Measurements from ENCODE around the gene NTHL1. TPM values are rescaled to one million over a fixed set of nuclear protein-coding genes. Genes with fewer than 3 reads are reported as not detected.
A peak's percentile ranks its signal among the peaks of the same experiment; 100 is the strongest.

NTHL1 gene
- total RNA-seq, 1 experiment from 2014 or later: 33.9 TPM

DNA sequence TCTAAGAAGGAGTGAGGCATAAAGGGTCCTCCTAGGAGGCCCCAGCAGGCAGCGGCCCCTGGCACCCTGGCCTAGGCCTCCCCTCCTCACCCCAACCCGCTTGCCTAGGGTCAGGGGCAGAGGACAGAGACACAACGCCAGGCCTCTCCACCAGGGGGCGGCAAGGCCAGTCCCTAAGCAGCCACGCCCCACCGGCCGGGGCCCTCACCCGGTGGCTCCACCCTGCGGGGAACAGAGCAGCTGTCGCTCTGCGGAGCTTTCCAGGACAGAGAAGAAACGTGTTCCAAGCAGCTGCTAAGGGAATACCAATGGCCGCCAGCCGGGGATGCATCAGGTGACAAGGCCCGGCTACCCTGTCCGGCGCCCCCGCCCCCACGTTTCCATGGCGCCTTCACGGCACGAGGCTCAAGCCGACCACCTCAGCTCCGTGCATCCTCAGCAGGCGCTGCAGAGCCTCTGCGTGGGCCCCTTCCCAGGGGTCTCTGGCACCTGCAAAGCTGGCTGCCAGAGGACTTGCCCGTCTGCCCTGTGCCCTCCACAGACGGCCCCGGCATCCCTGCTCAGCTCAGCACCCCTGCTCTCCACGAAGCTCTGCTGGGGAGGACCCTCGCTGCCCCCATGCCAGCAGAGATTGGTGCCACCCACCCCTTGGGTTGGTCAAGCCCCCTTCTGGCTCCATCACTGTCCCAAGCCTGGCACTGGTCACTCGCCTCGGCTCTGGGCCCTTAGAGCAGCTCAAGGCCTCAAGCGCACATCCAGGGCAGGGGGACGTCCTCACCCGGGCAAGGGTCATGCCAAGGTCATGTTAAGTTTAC is 43.6 kb downstream of the NTHL1 start:
- Histone ChIP-seq H3K4me3 (no peak overlapping the region), H3K36me3 (peaks cover 90% of the 10 kb centered on the region), H3K9me3 (replicated peaks) (peaks cover under 1% of the 10 kb centered on the region; the same call in 1 of the 2 replicates), H3K27me3 (replicated peaks) (no peaks in the 10 kb centered on the region), H3K27ac (no peak overlapping the region), H3K4me1 (replicated peaks) (peaks cover 25% of the 10 kb centered on the region)
- peak; percentile 75 to 96 for DNase-seq (ENCODE audit: low read depth in 1 of 2, low spot score in 2 of 2)

GRCh38 chr16:2003231-2003826 is 44.3 kb downstream of the NTHL1 start:
- no peak overlapping the region for H3K27ac ChIP-seq
- peaks cover 22% of the 10 kb centered on the region for H3K4me1 ChIP-seq (replicated peaks)
- no peaks in the 10 kb centered on the region for H3K27me3 ChIP-seq (replicated peaks)
- H3K36me3 ChIP-seq: peaks cover 90% of the 10 kb centered on the region
- H3K4me3 ChIP-seq: no peak overlapping the region
- no peaks in the 10 kb centered on the region for H3K9me3 ChIP-seq (replicated peaks)
- DNase-seq (ENCODE audit: low read depth in 1 of 2, low spot score in 2 of 2): no peak

DNA sequence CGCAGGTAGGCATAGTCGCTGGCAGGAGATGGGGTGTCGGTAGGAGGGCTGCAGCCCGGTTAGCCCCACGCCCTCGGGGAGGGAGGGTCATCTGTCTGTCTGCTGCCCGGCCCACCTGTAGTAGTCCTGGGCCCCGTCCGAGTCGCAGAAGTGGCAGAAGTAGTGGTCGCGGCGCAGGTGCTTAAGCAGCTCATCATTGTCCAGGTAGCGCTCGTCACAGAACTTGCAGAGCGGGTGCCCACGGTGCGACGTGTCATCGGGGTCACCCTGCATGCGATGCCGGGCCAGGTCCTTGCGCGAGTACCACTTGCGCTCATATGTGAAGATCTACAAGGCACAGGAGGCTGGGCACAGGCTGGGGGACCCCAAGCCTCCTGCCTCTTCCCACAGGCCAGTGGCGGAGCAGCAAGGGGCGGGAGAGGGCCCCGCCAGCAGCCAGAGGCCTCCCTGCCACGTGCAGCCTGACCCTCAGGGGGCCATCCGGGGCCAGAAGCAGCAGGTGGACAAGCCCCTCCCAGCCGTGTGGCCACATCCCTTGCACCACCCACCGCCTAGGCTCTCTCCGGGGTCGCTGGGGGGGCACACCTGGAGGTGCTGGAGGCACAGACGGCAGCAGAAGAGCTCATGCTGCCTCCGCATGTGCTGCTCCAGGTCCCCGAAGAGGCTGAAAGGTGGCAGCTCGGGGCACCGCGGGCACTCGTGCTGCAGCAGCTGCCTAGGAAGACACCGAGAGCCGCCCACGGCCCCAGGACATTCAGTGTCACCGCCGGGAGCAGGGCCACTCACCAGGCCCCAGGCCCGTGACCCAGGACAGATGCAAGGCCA is 45.0 kb downstream of the NTHL1 start:
- no peaks in the 10 kb centered on the region for H3K27me3 ChIP-seq (replicated peaks)
- DNase-seq (ENCODE audit: low read depth in 1 of 2, low spot score in 2 of 2): no peak
- H3K4me1 ChIP-seq (replicated peaks): peaks cover 21% of the 10 kb centered on the region
- no peaks in the 10 kb centered on the region for H3K9me3 ChIP-seq (replicated peaks)
- no peak overlapping the region for H3K27ac ChIP-seq
- no peak overlapping the region for H3K4me3 ChIP-seq
- peaks cover 88% of the 10 kb centered on the region for H3K36me3 ChIP-seq

GRCh38 chr16:2001456-2002355 is 45.9 kb downstream of the NTHL1 start:
- Histone ChIP-seq H3K36me3 (peaks cover 88% of the 10 kb centered on the region), H3K9me3 (replicated peaks) (no peaks in the 10 kb centered on the region), H3K4me1 (replicated peaks) (peaks cover 25% of the 10 kb centered on the region), H3K4me3 (no peak overlapping the region), H3K27me3 (replicated peaks) (no peaks in the 10 kb centered on the region), H3K27ac (no peak overlapping the region)
- DNase-seq (ENCODE audit: low read depth in 1 of 2, low spot score in 2 of 2): no peak

DNA sequence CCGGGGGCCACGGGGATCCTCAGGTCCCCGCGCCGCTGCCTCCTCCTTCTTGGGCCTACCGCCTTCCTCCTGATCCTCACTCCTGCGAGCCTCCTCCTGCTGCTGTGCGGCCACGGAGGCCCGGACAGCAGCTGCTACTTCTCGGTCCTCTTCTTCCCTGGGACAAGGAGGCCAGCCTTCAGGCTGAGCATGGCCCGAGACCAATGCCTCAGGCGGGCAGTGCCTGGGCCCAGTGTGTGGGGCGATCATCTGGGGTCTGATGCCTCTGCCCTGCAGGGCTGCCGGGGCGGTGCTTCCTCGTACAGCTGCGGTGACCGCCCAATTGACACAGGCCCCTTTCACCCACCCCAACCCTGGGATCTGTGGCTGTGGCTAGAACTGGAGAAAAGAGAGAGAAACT is 46.6 kb downstream of the NTHL1 start:
- DNase-seq (ENCODE audit: low read depth in 1 of 2, low spot score in 2 of 2): no peak
- no peaks in the 10 kb centered on the region for H3K9me3 ChIP-seq (replicated peaks)
- H3K4me3 ChIP-seq: no peak overlapping the region
- H3K27me3 ChIP-seq (replicated peaks): no peaks in the 10 kb centered on the region
- peaks cover 30% of the 10 kb centered on the region for H3K4me1 ChIP-seq (replicated peaks)
- no peak overlapping the region for H3K27ac ChIP-seq
- H3K36me3 ChIP-seq: peaks cover 90% of the 10 kb centered on the region

GRCh38 chr16:1999866-2000514 is 47.6 kb downstream of the NTHL1 start:
- Histone ChIP-seq H3K36me3 (peaks cover 85% of the 10 kb centered on the region), H3K9me3 (replicated peaks) (no peaks in the 10 kb centered on the region), H3K4me1 (replicated peaks) (peaks cover 30% of the 10 kb centered on the region), H3K4me3 (no peak overlapping the region), H3K27me3 (replicated peaks) (no peaks in the 10 kb centered on the region), H3K27ac (no peak overlapping the region)
- no peak for DNase-seq (ENCODE audit: low read depth in 1 of 2, low spot score in 2 of 2)

DNA sequence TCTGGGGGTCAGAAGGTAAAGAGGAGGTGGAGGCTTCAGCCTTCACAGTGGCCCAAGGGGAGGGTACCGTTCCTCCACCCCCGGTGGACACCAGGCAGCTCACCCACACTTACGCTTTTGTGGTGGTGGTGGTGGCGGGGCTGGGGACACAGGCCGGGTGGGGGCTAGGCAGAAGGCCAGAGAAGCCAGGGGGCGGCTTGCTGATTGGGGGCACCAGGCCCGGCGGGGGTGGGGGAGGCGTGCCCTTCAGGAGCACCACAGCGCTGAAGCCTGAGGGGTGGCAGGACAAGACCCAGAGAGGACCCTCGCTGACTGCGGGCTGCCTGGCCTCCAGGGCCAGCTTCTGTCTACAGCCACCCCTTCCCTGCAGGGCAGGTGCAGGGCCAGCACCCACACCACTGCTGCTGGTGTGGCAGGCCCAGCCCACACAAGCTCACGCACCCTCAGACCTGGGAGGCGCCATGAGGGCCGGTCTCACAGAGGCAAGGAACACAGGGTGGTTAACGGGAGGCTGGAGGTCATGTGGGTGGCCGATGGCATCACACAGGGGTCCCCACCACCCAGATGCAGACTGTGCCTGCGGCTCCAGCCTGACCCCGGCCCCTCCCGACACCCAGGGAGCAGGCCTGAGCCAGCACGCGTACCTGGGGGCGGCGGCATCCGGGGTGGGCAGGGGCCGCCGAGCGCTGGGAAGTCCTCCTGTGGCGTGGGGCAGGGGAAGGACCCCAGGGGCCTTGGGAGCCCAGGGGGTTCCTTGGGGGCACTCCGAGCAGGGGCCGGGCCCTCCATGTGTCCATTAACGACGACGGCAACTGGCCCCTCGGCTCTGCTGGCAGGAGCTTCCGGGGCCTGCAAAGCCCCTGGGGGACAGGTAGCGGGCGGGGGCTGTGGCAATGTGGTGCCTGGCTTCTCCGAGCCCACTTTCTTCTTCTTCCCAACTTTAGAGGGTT is 48.5 kb downstream of the NTHL1 start:
- Histone ChIP-seq H3K36me3 (peaks cover 81% of the 10 kb centered on the region), H3K4me3 (no peak overlapping the region), H3K4me1 (replicated peaks) (peaks cover 27% of the 10 kb centered on the region), H3K9me3 (replicated peaks) (no peaks in the 10 kb centered on the region), H3K27me3 (replicated peaks) (no peaks in the 10 kb centered on the region), H3K27ac (no peak overlapping the region)
- DNase-seq (ENCODE audit: low read depth in 1 of 2, low spot score in 2 of 2): no peak

DNA sequence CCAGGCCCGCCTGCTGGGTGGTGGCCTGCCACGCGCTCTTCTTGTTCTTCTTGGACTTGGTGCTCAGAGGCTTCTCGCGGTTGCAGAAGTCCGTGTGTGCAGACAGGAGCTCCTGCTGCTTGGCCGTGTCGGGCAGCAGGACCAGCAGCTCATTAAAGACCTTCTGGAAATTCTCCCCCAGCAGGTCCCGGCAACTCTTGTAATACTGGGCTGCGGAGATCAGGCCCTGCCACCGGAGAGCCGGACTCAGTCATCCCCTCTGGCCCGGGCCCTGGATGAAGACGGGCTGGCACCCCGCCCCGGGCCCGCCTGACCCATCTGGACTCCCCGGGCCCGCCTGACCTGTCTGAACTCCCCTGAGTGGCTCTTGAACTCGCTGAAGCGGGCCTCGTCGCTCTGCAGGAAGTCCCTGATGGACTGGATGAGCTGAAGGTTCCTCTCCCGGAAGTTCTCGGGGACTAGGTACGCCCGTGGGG is 49.2 kb downstream of the NTHL1 start:
- DNase-seq (ENCODE audit: low read depth in 1 of 2, low spot score in 2 of 2): no peak

GRCh38 chr16:1997494-1998359 is 49.9 kb downstream of the NTHL1 start:
- Histone ChIP-seq H3K4me1 (replicated peaks) (peaks cover 24% of the 10 kb centered on the region), H3K36me3 (peaks cover 70% of the 10 kb centered on the region), H3K27me3 (replicated peaks) (no peaks in the 10 kb centered on the region), H3K4me3 (no peak overlapping the region), H3K9me3 (replicated peaks) (no peaks in the 10 kb centered on the region), H3K27ac (peak overlapping the region; percentile 48)
- DNase-seq (ENCODE audit: low read depth in 1 of 2, low spot score in 2 of 2): peak in 1 of 2 experiments; percentile 47

More for the DNA sequence above, 49.2 kb downstream of the NTHL1 start:
- Histone ChIP-seq H3K27ac (no peak overlapping the region), H3K27me3 (replicated peaks) (no peaks in the 10 kb centered on the region), H3K4me3 (no peak overlapping the region), H3K36me3 (peaks cover 77% of the 10 kb centered on the region), H3K9me3 (replicated peaks) (no peaks in the 10 kb centered on the region), H3K4me1 (replicated peaks) (peaks cover 24% of the 10 kb centered on the region)

DNA sequence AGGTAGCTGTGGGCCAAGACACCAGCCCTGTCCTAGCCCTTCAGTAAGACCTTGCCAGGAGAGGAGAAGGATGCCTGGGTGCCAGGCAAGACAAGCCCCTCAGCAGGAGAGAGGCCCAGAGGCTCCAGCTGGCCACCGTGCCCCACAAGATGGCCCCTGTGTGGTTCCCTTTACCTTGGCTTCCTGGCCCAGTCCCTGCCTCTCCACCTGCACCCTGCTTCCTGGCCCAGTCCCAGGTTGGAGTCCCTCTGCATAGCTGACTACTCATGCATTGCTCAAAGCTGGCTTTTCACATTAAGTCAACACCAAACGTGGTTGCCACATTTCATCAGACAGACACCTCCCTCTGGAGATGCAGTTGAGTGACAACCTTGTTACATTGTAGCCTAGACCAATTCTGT is 53.9 kb downstream of the NTHL1 start:
- Histone ChIP-seq H3K36me3 (peaks cover 30% of the 10 kb centered on the region), H3K27ac (no peak overlapping the region), H3K4me3 (no peak overlapping the region), H3K27me3 (replicated peaks) (peaks cover 12% of the 10 kb centered on the region), H3K4me1 (replicated peaks) (peaks cover 43% of the 10 kb centered on the region), H3K9me3 (replicated peaks) (peaks cover 7% of the 10 kb centered on the region)
- no peak for DNase-seq (ENCODE audit: low read depth in 1 of 2, low spot score in 2 of 2)

GRCh38 chr16:1992704-1993317 is 54.8 kb downstream of the NTHL1 start:
- Histone ChIP-seq H3K9me3 (replicated peaks) (peaks cover 7% of the 10 kb centered on the region), H3K36me3 (peaks cover 21% of the 10 kb centered on the region), H3K27ac (no peak overlapping the region), H3K27me3 (replicated peaks) (peaks cover 12% of the 10 kb centered on the region), H3K4me1 (replicated peaks) (peaks cover 34% of the 10 kb centered on the region), H3K4me3 (no peak overlapping the region)
- DNase-seq (ENCODE audit: low read depth in 1 of 2, low spot score in 2 of 2): no peak

All from SJSA1 (cell line).